Measurements from ENCODE around the gene PDE11A.

GRCh38 chr2:177602611-177603164 is 469.9 kb downstream of the PDE11A start:
- TF ChIP-seq POLR2AphosphoS5 (IDR thresholded peaks at IDR 0.05) (no peak), POLR2A (IDR thresholded peaks at IDR 0.05) (no peak)
